BJ (cell line): ENCODE measurements around the gene PRX. TPM values are rescaled to one million over a fixed set of nuclear protein-coding genes. Genes with fewer than 3 reads are reported as not detected.

Experiments used
- CTCF ChIA-PET: fragments of 350-600 bp; formaldehyde crosslinking; extraction: SDS; loops from one replicate; lab custom pipeline; 2021; ENCODE audit warnings: antibody characterized with exemption, inconsistent platforms; lab: Yijun Ruan, JAX
- POLR2A ChIA-PET: fragments of 300-600 bp; sonication (Branson Sonifier 250); formaldehyde crosslinking; extraction: SDS; loops from one replicate; lab custom pipeline; 2021; ENCODE audit warnings: antibody characterized with exemption; lab: Charles Lee
- DNase-seq: peaks from one replicate; pipeline ENCODE4 v3.0.0-alpha.2; 2011; ENCODE audit warnings: low read depth
- H3K27me3 ChIP-seq: 2 replicates; pipeline ENCODE4 v1.6.0; 2011; ENCODE audit warnings: low read length; ENCODE audit not compliant: control insufficient read depth, insufficient read depth
- H3K36me3 ChIP-seq: 2 replicates; pipeline ENCODE4 v1.5.1; 2011; ENCODE audit warnings: low read length; ENCODE audit not compliant: control insufficient read depth, insufficient read depth
- H3K4me3 ChIP-seq: 2 replicates; pipeline ENCODE4 v1.5.1; 2011; ENCODE audit warnings: low read depth, mild to moderate bottlenecking, control low read depth, low read length
- polyA plus RNA-seq: library from polyadenylated mRNA; depleted of rRNA; stranded (reverse); fragments of >200 nt; gene quantifications from 2 replicates; pipeline ENCODE4 v1.2.3, GENCODE V29; 2011
- TF ChIP-seq, protein P1 (sequence below): IDR thresholded peaks from 2 replicates; pipeline ENCODE4 v1.5.1; 2011; ENCODE audit warnings: low read depth, mild to moderate bottlenecking, control low read depth, inconsistent platforms, low read length, moderate library complexity; ENCODE audit not compliant: insufficient read depth

The PRX gene
- polyA plus RNA-seq, 1 experiment, result 2.4 TPM

DNA sequence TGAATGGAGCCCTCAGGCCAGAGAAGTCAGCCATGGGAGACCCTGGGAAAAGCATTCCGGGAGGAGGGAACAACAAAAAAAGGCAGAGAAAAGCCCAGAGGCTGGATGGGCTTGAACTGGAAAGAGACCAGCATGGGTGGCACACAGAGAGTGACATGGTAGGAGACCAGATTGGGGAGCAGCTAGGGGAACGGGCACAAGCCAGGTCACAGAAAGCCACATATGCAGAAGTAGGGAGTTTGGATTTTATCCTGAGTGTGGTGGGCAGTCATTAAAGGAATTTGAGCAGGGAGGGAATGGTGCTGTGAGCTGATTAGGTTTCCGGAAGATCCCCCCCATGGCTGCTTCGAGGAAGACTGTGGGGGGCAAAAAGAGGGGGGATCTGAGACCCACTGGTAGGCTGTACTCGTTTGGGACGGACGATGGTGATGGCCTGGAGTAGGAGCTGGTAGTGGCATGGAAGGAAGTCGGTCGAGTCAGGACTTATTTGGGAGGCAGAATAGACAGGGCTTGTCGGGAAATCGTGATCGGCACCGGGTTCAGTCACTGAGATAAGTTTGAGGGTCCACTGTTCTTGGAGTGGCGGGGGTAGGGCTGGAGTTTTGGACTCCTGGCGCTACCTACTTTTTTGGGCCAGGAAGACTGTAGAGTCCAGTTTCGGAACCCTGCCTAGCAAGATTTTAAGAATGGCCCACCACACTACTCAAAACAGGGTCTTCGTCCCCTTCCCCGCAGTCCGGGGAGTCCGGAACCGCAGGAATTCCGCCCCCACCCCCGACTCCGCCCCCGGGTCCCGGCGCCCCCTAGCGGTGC lies 11.7 kb upstream of the PRX start:
- POLR2A ChIA-PET, result no interaction called here
- CTCF ChIA-PET, result interaction anchor here (0.9 to 2.3 kb wide), 8 partner anchors 9 to 209 kb away, joined by 3 to 11 read pairs (median 6); partner anchors contain the start of gene PRX
- Histone ChIP-seq H3K4me3 (peak overlapping the region; percentile 61), H3K27me3 (no peaks in the 10 kb centered on the region), H3K36me3 (peaks cover 8% of the 10 kb centered on the region)
- no peak for DNase-seq
- TF ChIP-seq, protein P1, sequence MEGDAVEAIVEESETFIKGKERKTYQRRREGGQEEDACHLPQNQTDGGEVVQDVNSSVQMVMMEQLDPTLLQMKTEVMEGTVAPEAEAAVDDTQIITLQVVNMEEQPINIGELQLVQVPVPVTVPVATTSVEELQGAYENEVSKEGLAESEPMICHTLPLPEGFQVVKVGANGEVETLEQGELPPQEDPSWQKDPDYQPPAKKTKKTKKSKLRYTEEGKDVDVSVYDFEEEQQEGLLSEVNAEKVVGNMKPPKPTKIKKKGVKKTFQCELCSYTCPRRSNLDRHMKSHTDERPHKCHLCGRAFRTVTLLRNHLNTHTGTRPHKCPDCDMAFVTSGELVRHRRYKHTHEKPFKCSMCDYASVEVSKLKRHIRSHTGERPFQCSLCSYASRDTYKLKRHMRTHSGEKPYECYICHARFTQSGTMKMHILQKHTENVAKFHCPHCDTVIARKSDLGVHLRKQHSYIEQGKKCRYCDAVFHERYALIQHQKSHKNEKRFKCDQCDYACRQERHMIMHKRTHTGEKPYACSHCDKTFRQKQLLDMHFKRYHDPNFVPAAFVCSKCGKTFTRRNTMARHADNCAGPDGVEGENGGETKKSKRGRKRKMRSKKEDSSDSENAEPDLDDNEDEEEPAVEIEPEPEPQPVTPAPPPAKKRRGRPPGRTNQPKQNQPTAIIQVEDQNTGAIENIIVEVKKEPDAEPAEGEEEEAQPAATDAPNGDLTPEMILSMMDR, result no peak

DNA sequence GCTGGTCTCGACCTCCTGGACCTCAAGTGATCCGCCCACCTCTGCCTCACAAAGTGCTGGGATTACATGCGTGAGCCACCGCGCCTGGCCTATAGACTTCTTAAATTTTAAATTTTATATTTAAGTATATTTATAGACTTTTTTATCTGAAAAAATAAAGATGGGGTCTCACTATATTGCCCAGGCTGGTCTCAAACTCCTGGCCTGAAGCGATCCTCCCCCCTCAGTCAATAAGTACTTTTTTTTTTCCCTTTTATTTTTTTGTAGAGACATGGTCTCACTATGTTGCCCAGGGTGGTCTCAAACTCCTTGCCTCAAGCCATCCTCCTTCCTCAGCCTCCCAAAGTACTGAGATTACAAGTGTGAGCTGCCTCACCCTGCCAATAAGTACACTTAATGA lies 10.8 kb upstream of the PRX start:
- Histone ChIP-seq H3K4me3 (peak overlapping the region; percentile 61; the same call in 1 of the 2 replicates), H3K27me3 (no peaks in the 10 kb centered on the region), H3K36me3 (peaks cover 8% of the 10 kb centered on the region)
- POLR2A ChIA-PET, result no interaction called here
- CTCF ChIA-PET, result interaction anchor here (1.2 to 2.3 kb wide), 5 partner anchors 10 to 210 kb away, joined by 3 to 11 read pairs (median 7); partner anchors contain the start of gene PRX
- no peak for DNase-seq
- TF ChIP-seq, protein P1, result no peak

DNA sequence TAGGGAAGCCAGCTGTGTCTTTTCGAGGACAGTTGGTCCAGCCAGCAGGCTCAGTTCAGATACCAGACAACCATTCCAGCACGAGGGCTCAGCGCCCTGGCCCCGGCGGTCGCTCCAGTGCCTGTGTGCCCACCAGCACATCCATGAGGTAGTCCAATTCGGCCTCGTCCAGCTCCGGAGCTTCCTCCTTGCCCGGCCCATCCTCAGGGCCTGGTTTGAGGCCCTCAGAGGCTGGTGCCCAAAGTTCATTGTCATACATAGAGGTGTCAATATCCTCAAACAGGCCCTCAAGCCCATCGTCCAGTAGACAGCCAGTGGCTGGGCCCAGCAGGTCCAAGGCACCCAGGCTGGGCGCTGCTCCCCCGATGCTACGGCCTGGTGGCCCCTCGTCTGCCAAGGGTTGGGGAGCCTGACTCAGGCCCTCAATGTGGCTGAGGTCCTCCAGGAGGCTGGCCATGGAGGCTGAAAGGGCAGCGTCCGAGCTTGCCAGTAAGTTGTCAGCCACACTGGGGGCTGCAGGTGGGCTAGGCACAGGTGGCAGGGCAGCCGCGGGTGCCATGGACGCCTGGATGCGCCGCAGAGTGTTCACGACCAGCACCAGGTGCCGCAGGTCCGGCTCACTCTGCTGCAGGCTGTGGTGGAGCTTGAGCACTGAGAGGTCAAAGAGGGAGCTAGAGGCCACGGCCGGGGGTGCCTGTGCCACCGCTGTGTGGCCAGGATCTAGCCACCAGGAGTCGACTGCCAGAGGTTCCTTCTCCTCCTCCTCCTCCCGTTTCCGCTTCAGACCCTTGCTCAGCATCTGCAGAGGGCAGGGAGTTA lies 9.8 kb upstream of the PRX start:
- POLR2A ChIA-PET, result no interaction called here
- Histone ChIP-seq H3K27me3 (no peaks in the 10 kb centered on the region), H3K36me3 (peaks cover 8% of the 10 kb centered on the region), H3K4me3 (no peak overlapping the region)
- CTCF ChIA-PET, result interaction anchor here (1.5 to 2.3 kb wide), 3 partner anchors 11 to 22 kb away, joined by 4 to 11 read pairs (median 11); no protein-coding TSS in a partner anchor
- no peak for DNase-seq
- TF ChIP-seq, protein P1, result no peak

DNA sequence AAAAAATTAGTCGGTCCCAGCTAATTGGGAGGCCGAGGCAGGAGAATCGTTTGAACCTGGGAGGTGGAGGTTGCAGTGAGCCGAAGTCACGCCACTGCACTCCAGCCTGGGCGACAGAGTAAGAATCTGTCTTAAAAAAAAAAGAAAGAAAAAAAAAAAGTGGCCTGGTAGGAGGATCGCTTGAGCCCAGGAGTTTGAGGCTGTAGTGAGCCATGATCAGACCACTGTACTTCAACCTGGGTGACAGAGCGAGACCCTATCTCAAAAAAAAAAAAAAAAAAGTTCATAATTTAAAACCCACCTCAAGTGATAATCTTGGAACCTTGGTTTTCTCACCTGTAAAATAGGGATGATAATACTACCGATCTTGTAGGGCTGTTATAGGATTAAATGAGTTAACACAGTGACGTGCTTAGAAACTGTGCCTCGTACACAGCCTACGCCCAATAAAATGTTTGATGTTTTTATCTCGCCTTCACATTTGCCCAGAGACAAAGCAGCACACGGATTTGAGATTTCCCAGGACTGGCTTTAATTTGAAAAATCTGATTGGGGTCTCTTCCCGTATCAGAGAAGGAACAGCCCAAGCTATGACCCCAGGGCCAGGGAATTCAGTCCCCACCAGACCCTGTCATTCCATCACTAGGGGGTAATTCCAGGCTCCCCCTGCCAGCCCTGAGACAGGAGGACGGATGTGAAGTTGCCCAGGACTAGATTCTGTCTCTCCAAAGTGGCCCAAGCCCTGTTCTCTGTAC lies 9.0 kb upstream of the PRX start:
- ChIA-PET CTCF (interaction anchor here (1.5 to 2.2 kb wide), 3 partner anchors 20 to 25 kb away, joined by 4 to 11 read pairs (median 8); no protein-coding TSS in a partner anchor), POLR2A (no interaction called here)
- H3K4me3 ChIP-seq, result no peak overlapping the region
- no peak for DNase-seq
- TF ChIP-seq, protein P1, result no peak
- H3K27me3 ChIP-seq, result no peaks in the 10 kb centered on the region
- peaks cover 8% of the 10 kb centered on the region for H3K36me3 ChIP-seq
